HEK293 (cell line): Measurements from ENCODE around the gene NOTCH3.

Experiments used
- CTCF ChIA-PET: fragments of 350-600 bp; formaldehyde crosslinking; extraction: SDS; loops from one replicate; lab custom pipeline; 2021; ENCODE audit warnings: antibody characterized with exemption; lab: Yijun Ruan, JAX
- POLR2A ChIA-PET: fragments of 300-600 bp; formaldehyde crosslinking; extraction: SDS; loops from one replicate; lab custom pipeline; 2020; ENCODE audit warnings: antibody characterized with exemption, inconsistent platforms; lab: Yijun Ruan, JAX
- H3K27ac ChIP-seq: fragments of 200-500 bp; sonication (Bioruptor generic); 2 replicates; pipeline ENCODE4 v1.5.1; 2014; ENCODE audit warnings: low read depth, low read length, control low read depth, inconsistent platforms; ENCODE audit errors: extremely low read depth
- H3K36me3 ChIP-seq, 2 experiments: fragments of 200-500 bp in 1 of 2; sonication (Bioruptor generic) in 1 of 2; 1 replicate in 1 of 2; 2 replicates in 1 of 2; pipeline ENCODE4 v1.5.1; 2014 to 2017; ENCODE audit warnings: inconsistent platforms in 2 of 2, low read length in 2 of 2; ENCODE audit not compliant: control insufficient read depth in 2 of 2, insufficient read depth in 1 of 2
- H3K4me1 ChIP-seq: fragments of 200-500 bp; sonication (Bioruptor generic); 2 replicates; pipeline ENCODE4 v1.5.1; 2014; ENCODE audit warnings: mild to moderate bottlenecking, low read length, inconsistent platforms; ENCODE audit not compliant: control insufficient read depth, insufficient read depth
- H3K4me3 ChIP-seq: 2 replicates; pipeline ENCODE4 v1.5.1; 2011; ENCODE audit warnings: low read depth, mild to moderate bottlenecking, control low read depth, low read length, moderate library complexity
- H3K9me3 ChIP-seq: fragments of 200-500 bp; sonication (Bioruptor generic); 2 replicates; pipeline ENCODE4 v1.5.1; 2014; ENCODE audit warnings: low read depth, low read length, inconsistent platforms; ENCODE audit not compliant: control insufficient read depth, insufficient read depth
- GLIS2 ChIP-seq: fragments of 450-650 bp; formaldehyde crosslinking; IDR thresholded peaks from 2 replicates; pipeline ENCODE4 v1.5.1; 2016; ENCODE audit warnings: missing biosample characterization, missing genetic modification characterization
- KLF17 ChIP-seq: fragments of 450-650 bp; formaldehyde crosslinking; IDR thresholded peaks from 2 replicates; pipeline ENCODE4 v1.5.1; 2016; ENCODE audit warnings: missing biosample characterization, missing genetic modification characterization
- OVOL3 ChIP-seq: fragments of 450-650 bp; formaldehyde crosslinking; IDR thresholded peaks from 2 replicates; pipeline ENCODE4 v1.5.1; 2016; ENCODE audit warnings: missing biosample characterization, missing genetic modification characterization
- PRDM4 ChIP-seq: fragments of 450-650 bp; formaldehyde crosslinking; IDR thresholded peaks from 2 replicates; pipeline ENCODE4 v1.5.1; 2017; ENCODE audit warnings: missing biosample characterization, missing genetic modification characterization
- PRDM6 ChIP-seq: fragments of 450-650 bp; formaldehyde crosslinking; IDR thresholded peaks from 2 replicates; pipeline ENCODE4 v1.5.1; 2017; ENCODE audit warnings: missing biosample characterization, missing genetic modification characterization
- ZBTB10 ChIP-seq: fragments of 450-650 bp; formaldehyde crosslinking; IDR thresholded peaks from 2 replicates; pipeline ENCODE4 v1.5.1; 2016; ENCODE audit warnings: missing biosample characterization, missing genetic modification characterization
- ZBTB26 ChIP-seq: fragments of 450-650 bp; formaldehyde crosslinking; optimal IDR thresholded peaks from 2 replicates; pipeline ENCODE3; 2016; ENCODE audit warnings: missing biosample characterization, mild to moderate bottlenecking, missing genetic modification characterization
- ZIC2 ChIP-seq: fragments of 450-650 bp; formaldehyde crosslinking; IDR thresholded peaks from 2 replicates; pipeline ENCODE4 v1.5.1; 2016; ENCODE audit warnings: missing biosample characterization, missing genetic modification characterization
- ZNF2 ChIP-seq: fragments of 450-650 bp; formaldehyde crosslinking; IDR thresholded peaks from 2 replicates; pipeline ENCODE4 v1.5.1; 2016; ENCODE audit warnings: missing biosample characterization, missing genetic modification characterization
- ZNF214 ChIP-seq: fragments of 450-650 bp; formaldehyde crosslinking; IDR thresholded peaks from 2 replicates; pipeline ENCODE4 v1.5.1; 2017; ENCODE audit warnings: missing biosample characterization, mild to moderate bottlenecking, missing genetic modification characterization, borderline replicate concordance
- ZNF335 ChIP-seq: fragments of 450-650 bp; formaldehyde crosslinking; conservative IDR thresholded peaks from 2 replicates; pipeline ENCODE4 v1.5.1; 2016; ENCODE audit warnings: missing biosample characterization, missing genetic modification characterization
- ZNF473 ChIP-seq: fragments of 450-650 bp; formaldehyde crosslinking; IDR thresholded peaks from 2 replicates; pipeline ENCODE4 v1.5.1; 2017; ENCODE audit warnings: missing biosample characterization, missing genetic modification characterization
- ZNF514 ChIP-seq: fragments of 450-650 bp; formaldehyde crosslinking; IDR thresholded peaks from 2 replicates; pipeline ENCODE4 v1.5.1; 2016; ENCODE audit warnings: missing biosample characterization, missing genetic modification characterization
- ZNF549 ChIP-seq: fragments of 450-650 bp; IDR thresholded peaks from 2 replicates; pipeline ENCODE4 v1.5.1; 2018; ENCODE audit warnings: missing biosample characterization, missing genetic modification characterization, mild to moderate bottlenecking, inconsistent platforms, moderate library complexity
- ZNF558 ChIP-seq: fragments of 450-650 bp; formaldehyde crosslinking; IDR thresholded peaks from 2 replicates; pipeline ENCODE4 v1.5.1; 2016; ENCODE audit warnings: missing biosample characterization, missing genetic modification characterization
- ZNF660 ChIP-seq: fragments of 450-650 bp; IDR thresholded peaks from 2 replicates; pipeline ENCODE4 v1.5.1; 2018; ENCODE audit warnings: missing biosample characterization, mild to moderate bottlenecking, missing genetic modification characterization
- ZNF837 ChIP-seq: fragments of 450-650 bp; formaldehyde crosslinking; IDR thresholded peaks from 2 replicates; pipeline ENCODE4 v1.5.1; 2016; ENCODE audit warnings: missing biosample characterization, missing genetic modification characterization
- TF ChIP-seq, protein P1 (sequence below): fragments of 450-650 bp; formaldehyde crosslinking; IDR thresholded peaks from 2 replicates; pipeline ENCODE4 v1.5.1; 2016; ENCODE audit warnings: missing biosample characterization, missing genetic modification characterization

NOTCH3 gene

DNA sequence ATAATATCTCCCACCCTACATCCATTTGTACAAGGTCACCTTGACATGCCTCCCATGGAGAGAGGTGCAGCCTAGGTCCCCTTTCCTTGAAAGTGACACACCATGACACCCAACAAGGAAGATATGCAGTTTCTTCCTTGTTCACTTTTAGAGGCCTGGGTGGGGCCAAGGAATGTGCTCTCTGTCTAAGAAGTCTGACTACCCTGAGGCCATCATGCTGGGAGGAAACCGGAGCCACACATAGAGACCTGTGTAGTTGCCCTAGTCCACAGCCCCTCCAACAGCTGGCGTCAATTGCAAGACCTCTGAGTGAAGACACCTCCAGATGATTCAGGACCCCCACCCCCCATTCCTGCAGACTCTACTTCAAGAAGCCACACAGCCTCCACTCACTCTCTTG, 82.5 kb downstream of the NOTCH3 start (continued):
- TF ChIP-seq ZBTB10 (tag by site-specific recombination) (no peak), OVOL3 (tag by site-specific recombination) (no peak), ZNF558 (no peak), KLF17 (tag by site-specific recombination) (no peak)
- TF ChIP-seq, protein P1, sequence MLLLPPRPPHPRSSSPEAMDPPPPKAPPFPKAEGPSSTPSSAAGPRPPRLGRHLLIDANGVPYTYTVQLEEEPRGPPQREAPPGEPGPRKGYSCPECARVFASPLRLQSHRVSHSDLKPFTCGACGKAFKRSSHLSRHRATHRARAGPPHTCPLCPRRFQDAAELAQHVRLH (tag by site-specific recombination), result no peak

DNA sequence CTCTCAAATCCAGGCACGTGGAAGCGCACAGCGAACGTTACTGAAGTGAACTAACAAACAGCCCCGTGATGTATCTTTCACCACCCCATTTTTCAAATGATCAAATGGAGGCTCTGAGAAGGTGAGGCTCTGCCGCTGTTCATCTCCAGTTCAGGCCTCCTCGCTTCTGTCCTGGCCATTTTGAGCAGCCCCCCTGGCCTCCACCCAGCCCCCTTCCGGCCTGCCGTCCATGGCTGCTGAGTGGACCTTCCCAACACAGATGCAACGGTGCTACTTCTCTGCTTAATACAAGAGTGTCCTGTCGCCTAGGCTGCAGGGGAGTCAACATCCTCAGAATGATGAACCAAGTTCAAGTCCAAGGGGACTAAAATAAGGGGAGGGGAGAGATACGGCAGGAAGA, 83.9 kb downstream of the NOTCH3 start:
- H3K36me3 ChIP-seq, result peaks cover 0 to 90% of the 10 kb centered on the region in 2 experiments; a peak in 2 of 3 replicates
- POLR2A ChIA-PET, result no interaction called here
- no peak for TF ChIP-seq ZNF837 (tag by site-specific recombination)
- no peak for TF ChIP-seq ZNF514 (tag by site-specific recombination)
- TF ChIP-seq GLIS2 (tag by site-specific recombination), result no peak
- TF ChIP-seq ZNF335 (tag by site-specific recombination), result no peak
- no peak for TF ChIP-seq ZIC2 (tag by site-specific recombination)
- TF ChIP-seq ZNF473 (tag by site-specific recombination), result no peak
- TF ChIP-seq PRDM6 (tag by site-specific recombination), result no peak
- no peak for TF ChIP-seq ZNF549 (tag by site-specific recombination)
- TF ChIP-seq PRDM4 (tag by site-specific recombination), result no peak
- TF ChIP-seq ZNF2 (tag by site-specific recombination), result no peak
- no peak for TF ChIP-seq ZNF214 (tag by site-specific recombination)
- TF ChIP-seq ZNF660 (tag by site-specific recombination), result no peak
- no peak for TF ChIP-seq ZBTB26 (tag by site-specific recombination)

More for the DNA sequence above, 83.9 kb downstream of the NOTCH3 start:
- H3K27ac ChIP-seq, result no peak overlapping the region
- no peaks in the 10 kb centered on the region for H3K4me1 ChIP-seq
- CTCF ChIA-PET, result no interaction called here
- H3K4me3 ChIP-seq, result no peak overlapping the region
- no peaks in the 10 kb centered on the region for H3K9me3 ChIP-seq
